Measurements from ENCODE around the gene KCNMA1. TPM values are rescaled to one million over a fixed set of nuclear protein-coding genes. Genes with fewer than 3 reads are reported as not detected.

The KCNMA1 gene
- total and polyA plus RNA-seq, 9 of the 15 experiments (the other 6 are each of a cell fraction or from before 2014, with no cell fraction given) = 0.01 to 0.95 (median 0.15) TPM; not detected in 4

DNA sequence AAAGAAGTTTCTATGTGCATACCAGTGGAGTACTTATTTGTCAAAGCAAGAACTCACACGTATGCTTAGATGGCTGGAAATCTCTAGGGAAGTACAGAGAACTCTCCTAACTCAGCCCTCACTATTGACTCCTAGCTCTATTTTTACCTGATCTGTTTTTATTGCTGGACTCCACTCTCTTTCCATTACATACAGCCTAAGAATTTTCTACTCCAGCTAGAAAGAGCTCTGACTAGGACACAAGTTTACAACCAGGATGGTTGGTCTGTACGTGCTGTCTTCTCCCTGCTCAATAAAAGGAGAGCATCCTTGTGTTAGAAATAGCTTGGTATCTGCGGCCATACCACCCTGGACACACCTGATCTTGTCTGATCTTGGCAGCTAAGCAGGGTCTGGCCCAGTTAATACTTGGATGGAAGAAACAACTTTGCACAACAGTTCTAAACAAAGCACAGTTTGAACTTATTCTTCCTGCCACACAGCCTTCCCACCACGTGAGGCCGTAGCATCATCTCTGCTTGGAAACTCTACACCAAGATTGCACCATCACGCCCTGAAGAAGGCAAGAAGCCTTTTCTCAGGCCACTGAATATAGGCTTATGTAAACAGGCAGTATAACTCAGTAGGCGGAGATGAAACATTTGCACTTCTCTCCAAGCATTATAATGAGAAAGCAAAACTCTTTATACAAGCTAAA is 50.7 kb downstream of the KCNMA1 start (continued):
- TF ChIP-seq, protein P1, sequence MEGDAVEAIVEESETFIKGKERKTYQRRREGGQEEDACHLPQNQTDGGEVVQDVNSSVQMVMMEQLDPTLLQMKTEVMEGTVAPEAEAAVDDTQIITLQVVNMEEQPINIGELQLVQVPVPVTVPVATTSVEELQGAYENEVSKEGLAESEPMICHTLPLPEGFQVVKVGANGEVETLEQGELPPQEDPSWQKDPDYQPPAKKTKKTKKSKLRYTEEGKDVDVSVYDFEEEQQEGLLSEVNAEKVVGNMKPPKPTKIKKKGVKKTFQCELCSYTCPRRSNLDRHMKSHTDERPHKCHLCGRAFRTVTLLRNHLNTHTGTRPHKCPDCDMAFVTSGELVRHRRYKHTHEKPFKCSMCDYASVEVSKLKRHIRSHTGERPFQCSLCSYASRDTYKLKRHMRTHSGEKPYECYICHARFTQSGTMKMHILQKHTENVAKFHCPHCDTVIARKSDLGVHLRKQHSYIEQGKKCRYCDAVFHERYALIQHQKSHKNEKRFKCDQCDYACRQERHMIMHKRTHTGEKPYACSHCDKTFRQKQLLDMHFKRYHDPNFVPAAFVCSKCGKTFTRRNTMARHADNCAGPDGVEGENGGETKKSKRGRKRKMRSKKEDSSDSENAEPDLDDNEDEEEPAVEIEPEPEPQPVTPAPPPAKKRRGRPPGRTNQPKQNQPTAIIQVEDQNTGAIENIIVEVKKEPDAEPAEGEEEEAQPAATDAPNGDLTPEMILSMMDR (IDR thresholded peaks at IDR 0.05 in 2 of 3, conservative IDR thresholded peaks at IDR 0.05 in 1 of 3; ENCODE audit: insufficient read depth in 2 of 3, low read depth in 1 of 3, low read length in 3 of 3) = 0 out of 6 replicates have a peak, but pooled peaks of 1 of the 3 experiments have one; percentile 2
- TF ChIP-seq, protein P2, sequence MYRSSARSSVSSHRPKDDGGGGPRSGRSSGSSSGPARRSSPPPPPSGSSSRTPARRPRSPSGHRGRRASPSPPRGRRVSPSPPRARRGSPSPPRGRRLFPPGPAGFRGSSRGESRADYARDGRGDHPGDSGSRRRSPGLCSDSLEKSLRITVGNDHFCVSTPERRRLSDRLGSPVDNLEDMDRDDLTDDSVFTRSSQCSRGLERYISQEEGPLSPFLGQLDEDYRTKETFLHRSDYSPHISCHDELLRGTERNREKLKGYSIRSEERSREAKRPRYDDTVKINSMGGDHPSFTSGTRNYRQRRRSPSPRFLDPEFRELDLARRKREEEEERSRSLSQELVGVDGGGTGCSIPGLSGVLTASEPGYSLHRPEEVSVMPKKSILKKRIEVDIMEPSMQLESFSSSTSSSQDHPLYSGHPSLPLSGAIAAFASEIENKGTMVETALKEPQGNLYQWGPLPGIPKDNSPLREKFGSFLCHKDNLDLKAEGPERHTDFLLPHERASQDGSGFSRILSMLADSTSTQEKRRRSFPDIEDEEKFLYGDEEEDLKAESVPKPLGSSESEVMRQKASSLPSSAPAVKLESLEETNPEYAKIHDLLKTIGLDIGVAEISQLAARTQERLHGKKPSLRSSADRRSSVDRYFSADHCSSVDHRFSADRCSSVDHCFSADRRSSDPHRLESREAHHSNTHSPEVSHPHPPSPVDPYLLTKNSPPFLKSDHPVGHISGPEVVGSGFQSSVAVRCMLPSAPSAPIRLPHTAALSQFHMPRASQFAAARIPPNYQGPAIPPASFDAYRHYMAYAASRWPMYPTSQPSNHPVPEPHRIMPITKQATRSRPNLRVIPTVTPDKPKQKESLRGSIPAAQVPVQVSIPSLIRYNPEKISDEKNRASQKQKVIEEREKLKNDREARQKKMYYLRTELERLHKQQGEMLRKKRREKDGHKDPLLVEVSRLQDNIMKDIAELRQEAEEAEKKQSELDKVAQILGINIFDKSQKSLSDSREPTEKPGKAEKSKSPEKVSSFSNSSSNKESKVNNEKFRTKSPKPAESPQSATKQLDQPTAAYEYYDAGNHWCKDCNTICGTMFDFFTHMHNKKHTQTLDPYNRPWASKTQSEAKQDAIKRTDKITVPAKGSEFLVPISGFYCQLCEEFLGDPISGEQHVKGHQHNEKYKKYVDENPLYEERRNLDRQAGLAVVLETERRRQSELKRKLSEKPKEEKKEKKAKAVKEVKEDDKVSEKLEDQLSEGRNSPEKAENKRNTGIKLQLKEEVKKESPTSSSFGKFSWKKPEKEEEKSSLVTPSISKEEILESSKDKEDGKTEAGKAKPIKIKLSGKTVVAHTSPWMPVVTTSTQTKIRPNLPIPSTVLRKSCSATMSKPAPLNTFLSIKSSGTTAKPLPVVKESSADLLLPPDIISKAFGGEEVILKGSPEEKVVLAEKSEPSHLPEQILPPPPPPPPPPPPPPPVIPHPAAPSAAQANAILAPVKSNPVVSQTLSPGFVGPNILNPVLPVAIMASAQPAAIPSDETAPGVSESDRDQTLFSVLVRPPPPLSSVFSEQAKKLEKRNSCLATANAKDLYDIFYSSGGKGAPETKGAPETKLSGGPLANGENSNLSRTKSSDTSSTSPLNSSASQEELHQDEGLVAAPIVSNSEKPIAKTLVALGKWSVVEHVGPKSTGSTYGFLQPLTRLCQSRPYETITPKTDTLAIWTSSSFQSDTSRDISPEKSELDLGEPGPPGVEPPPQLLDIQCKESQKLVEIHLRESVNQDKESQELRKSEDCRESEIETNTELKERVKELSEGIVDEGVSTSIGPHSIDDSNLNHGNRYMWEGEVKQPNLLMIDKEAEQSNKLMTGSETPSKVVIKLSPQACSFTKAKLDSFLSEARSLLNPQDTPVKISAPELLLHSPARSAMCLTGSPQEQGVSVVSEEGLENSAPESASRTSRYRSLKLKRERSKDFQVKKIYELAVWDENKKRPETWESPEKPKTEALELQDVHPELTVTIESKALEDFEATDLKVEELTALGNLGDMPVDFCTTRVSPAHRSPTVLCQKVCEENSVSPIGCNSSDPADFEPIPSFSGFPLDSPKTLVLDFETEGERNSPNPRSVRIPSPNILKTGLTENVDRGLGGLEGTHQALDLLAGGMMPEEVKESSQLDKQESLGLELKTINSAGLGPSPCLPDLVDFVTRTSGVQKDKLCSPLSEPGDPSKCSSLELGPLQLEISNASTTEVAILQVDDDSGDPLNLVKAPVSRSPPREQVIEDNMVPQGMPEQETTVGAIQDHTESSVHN (IDR thresholded peaks at IDR 0.05; ENCODE audit: borderline replicate concordance in 1 of 2, low read depth in 1 of 2) = no peak
- TF ChIP-seq, protein P3, sequence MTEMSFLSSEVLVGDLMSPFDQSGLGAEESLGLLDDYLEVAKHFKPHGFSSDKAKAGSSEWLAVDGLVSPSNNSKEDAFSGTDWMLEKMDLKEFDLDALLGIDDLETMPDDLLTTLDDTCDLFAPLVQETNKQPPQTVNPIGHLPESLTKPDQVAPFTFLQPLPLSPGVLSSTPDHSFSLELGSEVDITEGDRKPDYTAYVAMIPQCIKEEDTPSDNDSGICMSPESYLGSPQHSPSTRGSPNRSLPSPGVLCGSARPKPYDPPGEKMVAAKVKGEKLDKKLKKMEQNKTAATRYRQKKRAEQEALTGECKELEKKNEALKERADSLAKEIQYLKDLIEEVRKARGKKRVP (CRISPR knock-in tag; IDR thresholded peaks at IDR 0.05) = 0 out of 2 replicates have a peak, but pooled peaks have one; percentile 46
- TF ChIP-seq SMAD4 (CRISPR knock-in tag; conservative IDR thresholded peaks at IDR 0.05) (0 out of 2 replicates have a peak, but pooled peaks have one; percentile 10), SAFB2 (IDR thresholded peaks at IDR 0.05; ENCODE audit: borderline replicate concordance, low read depth, low read length, severe bottlenecking) (no peak), DMBX1 (CRISPR knock-in tag; IDR thresholded peaks at IDR 0.05; ENCODE audit: borderline replicate concordance) (0 out of 2 replicates have a peak, but pooled peaks have one; percentile 23)
